Retina (tissue), 1 donor: ENCODE data around the gene CSF3R.
A peak's percentile ranks its signal among the peaks of the same experiment; 100 is the strongest.

ENCODE experiments used
- DNase-seq: peaks from one replicate; pipeline ENCODE4 v3.0.0-alpha.2; 2016

CSF3R gene

GRCh38 chr1:36482724-36483388 is at the start of gene CSF3R:
TSS of gene CSF3R (minus strand) at chr1:36482913. CDS start at chr1:36479496, 3,417 bp downstream.
- DNase-seq = no peak

GRCh38 chr1:36531833-36532232 is 49.1 kb upstream of the CSF3R start:
- no peak for DNase-seq

GRCh38 chr1:36530791-36531190 is 48.1 kb upstream of the CSF3R start:
- no peak for DNase-seq

GRCh38 chr1:36530261-36530660 is 47.5 kb upstream of the CSF3R start:
- no peak for DNase-seq

GRCh38 chr1:36529769-36530260 is 47.1 kb upstream of the CSF3R start:
- no peak for DNase-seq

- no peak for DNase-seq
These were observed 45.9 kb upstream of the CSF3R start for GRCh38 chr1:36528361-36529349.

- DNase-seq = no peak
These were observed 42.5 kb upstream of the CSF3R start for GRCh38 chr1:36525166-36525565.

- no peak for DNase-seq
These were observed 41.8 kb upstream of the CSF3R start for GRCh38 chr1:36524359-36525062.

GRCh38 chr1:36523850-36524249 is 41.1 kb upstream of the CSF3R start:
- no peak for DNase-seq

- DNase-seq = no peak
These were observed 40.5 kb upstream of the CSF3R start for GRCh38 chr1:36523230-36523495.

- no peak for DNase-seq
These were observed 39.9 kb upstream of the CSF3R start for GRCh38 chr1:36522461-36523229.

GRCh38 chr1:36522021-36522420 is 39.3 kb upstream of the CSF3R start:
- no peak for DNase-seq

GRCh38 chr1:36520771-36521420 is 38.2 kb upstream of the CSF3R start:
- DNase-seq = peak; percentile 44

- DNase-seq = no peak
These were observed 37.3 kb upstream of the CSF3R start for GRCh38 chr1:36520056-36520455.

GRCh38 chr1:36517011-36517771 is 34.5 kb upstream of the CSF3R start:
- DNase-seq = peak; percentile 47

GRCh38 chr1:36516372-36517010 is 33.8 kb upstream of the CSF3R start:
- peak; percentile 77 for DNase-seq

- DNase-seq = no peak
These were observed 32.8 kb upstream of the CSF3R start for GRCh38 chr1:36515315-36516138.

GRCh38 chr1:36514501-36514900 is 31.8 kb upstream of the CSF3R start:
- no peak for DNase-seq

GRCh38 chr1:36513676-36514473 is 31.2 kb upstream of the CSF3R start:
- no peak for DNase-seq
